Activated T-helper 17 cell treated with anti-CD3 and anti-CD28 coated beads, Interleukin-2, amount 50 U/mL, for 72 hours (primary cell): ENCODE data around the gene MEI1. TPM values are rescaled to one million over a fixed set of nuclear protein-coding genes. Genes with fewer than 3 reads are reported as not detected.
A peak's percentile ranks its signal among the peaks of the same experiment; 100 is the strongest.

ENCODE experiments used
- ATAC-seq: fragments of 150-1000 bp; cut with Tn5 transposase; replicated peaks from 2 replicates; pipeline ENCODE4 v1.10.0; 2021; ENCODE audit warnings: mild to moderate bottlenecking, moderate library complexity
- H3K27ac Mint-ChIP-seq: one replicate; pipeline ENCODE4 v1.8.0; 2022; ENCODE audit warnings: mixed read lengths
- H3K27me3 Mint-ChIP-seq: one replicate; pipeline ENCODE4 v1.8.0; 2022; ENCODE audit warnings: mixed read lengths
- H3K36me3 Mint-ChIP-seq: one replicate; pipeline ENCODE4 v1.8.0; 2022; ENCODE audit warnings: low read depth, mild to moderate bottlenecking, mixed read lengths
- H3K4me1 Mint-ChIP-seq: one replicate; pipeline ENCODE4 v1.8.0; 2022; ENCODE audit warnings: mixed read lengths
- H3K4me3 Mint-ChIP-seq: one replicate; pipeline ENCODE4 v1.8.0; 2022; ENCODE audit warnings: mild to moderate bottlenecking, mixed read lengths
- H3K9me3 Mint-ChIP-seq: one replicate; pipeline ENCODE4 v1.8.0; 2022; ENCODE audit warnings: mixed read lengths
- total RNA-seq, 2 donors: library from RNA; stranded (reverse); gene quantifications; one replicate each; pipeline ENCODE4 v1.2.3, GENCODE V29; 2022

The MEI1 gene
- total RNA-seq, 2 donors from 2014 or later: 39.8 to 40.1 TPM

GRCh38 chr22:41801147-41801819, 102.0 kb downstream of the MEI1 start:
- H3K27me3 Mint-ChIP-seq: no peaks in the 10 kb centered on the region
- H3K9me3 Mint-ChIP-seq: no peaks in the 10 kb centered on the region
- peaks cover 18% of the 10 kb centered on the region for H3K4me1 Mint-ChIP-seq
- H3K27ac Mint-ChIP-seq: peak overlapping the region; percentile 83
- H3K4me3 Mint-ChIP-seq: peak overlapping the region; percentile 81
- peaks cover 20% of the 10 kb centered on the region for H3K36me3 Mint-ChIP-seq
- ATAC-seq: no peak

- Mint-ChIP-seq H3K4me1 (peaks cover 18% of the 10 kb centered on the region), H3K4me3 (peak overlapping the region; percentile 81), H3K27me3 (no peaks in the 10 kb centered on the region), H3K9me3 (no peaks in the 10 kb centered on the region), H3K27ac (peak overlapping the region; percentile 83), H3K36me3 (peaks cover 20% of the 10 kb centered on the region)
- no peak for ATAC-seq
These were observed 102.6 kb downstream of the MEI1 start for GRCh38 chr22:41801886-41802285.

GRCh38 chr22:41805639-41806038, 106.3 kb downstream of the MEI1 start:
- H3K9me3 Mint-ChIP-seq: no peaks in the 10 kb centered on the region
- no peak for ATAC-seq
- no peaks in the 10 kb centered on the region for H3K27me3 Mint-ChIP-seq
- H3K4me1 Mint-ChIP-seq: peaks cover 13% of the 10 kb centered on the region
- H3K27ac Mint-ChIP-seq: no peak overlapping the region
- H3K4me3 Mint-ChIP-seq: no peak overlapping the region
- H3K36me3 Mint-ChIP-seq: peaks cover 11% of the 10 kb centered on the region

- Mint-ChIP-seq H3K9me3 (no peaks in the 10 kb centered on the region), H3K4me1 (peaks cover 4% of the 10 kb centered on the region), H3K27ac (peak overlapping the region; percentile 66), H3K4me3 (no peak overlapping the region), H3K27me3 (no peaks in the 10 kb centered on the region), H3K36me3 (peaks cover 26% of the 10 kb centered on the region)
- no peak for ATAC-seq
These were observed 109.1 kb downstream of the MEI1 start for GRCh38 chr22:41808400-41808799.

- H3K27ac Mint-ChIP-seq: no peak overlapping the region
- H3K4me3 Mint-ChIP-seq: no peak overlapping the region
These were observed 110.7 kb downstream of the MEI1 start for GRCh38 chr22:41810022-41810421.

GRCh38 chr22:41812805-41813545, 113.7 kb downstream of the MEI1 start:
- Mint-ChIP-seq H3K4me3 (no peak overlapping the region), H3K27me3 (no peaks in the 10 kb centered on the region), H3K9me3 (no peaks in the 10 kb centered on the region), H3K36me3 (peaks cover 58% of the 10 kb centered on the region), H3K4me1 (no peaks in the 10 kb centered on the region), H3K27ac (no peak overlapping the region)
- ATAC-seq: no peak

More at GRCh38 chr22:41810022-41810421, 110.7 kb downstream of the MEI1 start:
- Mint-ChIP-seq H3K27me3 (no peaks in the 10 kb centered on the region), H3K9me3 (no peaks in the 10 kb centered on the region), H3K36me3 (peaks cover 40% of the 10 kb centered on the region), H3K4me1 (no peaks in the 10 kb centered on the region)
- ATAC-seq: no peak

GRCh38 chr22:41813726-41814410, 114.6 kb downstream of the MEI1 start:
- Mint-ChIP-seq H3K4me1 (no peaks in the 10 kb centered on the region), H3K36me3 (peaks cover 58% of the 10 kb centered on the region), H3K4me3 (no peak overlapping the region), H3K9me3 (no peaks in the 10 kb centered on the region), H3K27ac (no peak overlapping the region), H3K27me3 (no peaks in the 10 kb centered on the region)
- ATAC-seq: no peak

GRCh38 chr22:41815716-41816115, 116.4 kb downstream of the MEI1 start:
- Mint-ChIP-seq H3K9me3 (no peaks in the 10 kb centered on the region), H3K27me3 (no peaks in the 10 kb centered on the region), H3K27ac (no peak overlapping the region), H3K4me3 (no peak overlapping the region), H3K36me3 (peaks cover 58% of the 10 kb centered on the region), H3K4me1 (no peaks in the 10 kb centered on the region)
- ATAC-seq: no peak

- no peaks in the 10 kb centered on the region for H3K27me3 Mint-ChIP-seq
- H3K4me3 Mint-ChIP-seq: no peak overlapping the region
- H3K27ac Mint-ChIP-seq: no peak overlapping the region
- ATAC-seq: no peak
- no peaks in the 10 kb centered on the region for H3K4me1 Mint-ChIP-seq
- H3K36me3 Mint-ChIP-seq: peaks cover 56% of the 10 kb centered on the region
- no peaks in the 10 kb centered on the region for H3K9me3 Mint-ChIP-seq
These were observed 116.9 kb downstream of the MEI1 start for GRCh38 chr22:41816241-41816640.

GRCh38 chr22:41816871-41817270, 117.6 kb downstream of the MEI1 start:
- Mint-ChIP-seq H3K36me3 (peaks cover 50% of the 10 kb centered on the region), H3K27ac (no peak overlapping the region), H3K27me3 (no peaks in the 10 kb centered on the region), H3K4me3 (no peak overlapping the region), H3K9me3 (no peaks in the 10 kb centered on the region), H3K4me1 (peaks cover 6% of the 10 kb centered on the region)
- ATAC-seq: no peak

- H3K27me3 Mint-ChIP-seq: no peaks in the 10 kb centered on the region
- peaks cover 48% of the 10 kb centered on the region for H3K36me3 Mint-ChIP-seq
- no peak overlapping the region for H3K27ac Mint-ChIP-seq
- no peaks in the 10 kb centered on the region for H3K9me3 Mint-ChIP-seq
- H3K4me1 Mint-ChIP-seq: peaks cover 17% of the 10 kb centered on the region
- no peak for ATAC-seq
- no peak overlapping the region for H3K4me3 Mint-ChIP-seq
These were observed 118.7 kb downstream of the MEI1 start for GRCh38 chr22:41818011-41818410.

GRCh38 chr22:41818596-41818995, 119.3 kb downstream of the MEI1 start:
- peaks cover 18% of the 10 kb centered on the region for H3K4me1 Mint-ChIP-seq

GRCh38 chr22:41819257-41819656, 120.0 kb downstream of the MEI1 start:
- peaks cover 47% of the 10 kb centered on the region for H3K36me3 Mint-ChIP-seq
- ATAC-seq: no peak
- H3K4me1 Mint-ChIP-seq: peaks cover 25% of the 10 kb centered on the region
- H3K27ac Mint-ChIP-seq: peak overlapping the region; percentile 16
- no peak overlapping the region for H3K4me3 Mint-ChIP-seq
- no peaks in the 10 kb centered on the region for H3K27me3 Mint-ChIP-seq
- H3K9me3 Mint-ChIP-seq: no peaks in the 10 kb centered on the region

More at GRCh38 chr22:41818596-41818995, 119.3 kb downstream of the MEI1 start:
- Mint-ChIP-seq H3K4me3 (no peak overlapping the region), H3K36me3 (peaks cover 48% of the 10 kb centered on the region), H3K27me3 (no peaks in the 10 kb centered on the region), H3K9me3 (no peaks in the 10 kb centered on the region), H3K27ac (no peak overlapping the region)
- ATAC-seq: no peak

- no peak for ATAC-seq
- Mint-ChIP-seq H3K36me3 (peaks cover 41% of the 10 kb centered on the region), H3K4me3 (no peak overlapping the region), H3K27me3 (no peaks in the 10 kb centered on the region), H3K27ac (peak overlapping the region; percentile 20), H3K4me1 (peaks cover 25% of the 10 kb centered on the region), H3K9me3 (no peaks in the 10 kb centered on the region)
These were observed 121.1 kb downstream of the MEI1 start for GRCh38 chr22:41820447-41820846.
